ENCODE data around the gene ANO7. TPM values are rescaled to one million over a fixed set of nuclear protein-coding genes. Genes with fewer than 3 reads are reported as not detected.

The ANO7 gene
- total RNA-seq, 1 donor from 2014 or later: 2.1 TPM

- no peaks in the 10 kb centered on the region for H3K9me3 Mint-ChIP-seq
- H3K36me3 Mint-ChIP-seq (ENCODE audit: low read depth): peaks cover 30% of the 10 kb centered on the region
- no peak overlapping the region for H3K4me3 Mint-ChIP-seq
- no peak for DNase-seq (ENCODE audit: low spot score)
- no peaks in the 10 kb centered on the region for H3K27me3 Mint-ChIP-seq (ENCODE audit: insufficient read depth)
- intact Hi-C loops (cut with micrococcal nuclease): no loop called here
- H3K4me1 Mint-ChIP-seq (ENCODE audit: low read depth): peaks cover 3% of the 10 kb centered on the region
- peak overlapping the region; percentile 19 for H3K27ac Mint-ChIP-seq
Measured at GRCh38 chr2:241161646-241162281, 26.7 kb upstream of the ANO7 start.

GRCh38 chr2:241163601-241164118 lies 24.8 kb upstream of the ANO7 start:
- DNase-seq (ENCODE audit: low spot score): no peak
- Mint-ChIP-seq H3K4me3 (no peak overlapping the region), H3K27me3 (ENCODE audit: insufficient read depth) (no peaks in the 10 kb centered on the region)

GRCh38 chr2:241168366-241168765 lies 20.1 kb upstream of the ANO7 start:
- Mint-ChIP-seq H3K27ac (no peak overlapping the region), H3K36me3 (ENCODE audit: low read depth) (peaks cover 58% of the 10 kb centered on the region)

More at GRCh38 chr2:241163601-241164118, 24.8 kb upstream of the ANO7 start:
- peaks cover 33% of the 10 kb centered on the region for H3K36me3 Mint-ChIP-seq (ENCODE audit: low read depth)
- no peaks in the 10 kb centered on the region for H3K9me3 Mint-ChIP-seq
- H3K27ac Mint-ChIP-seq: no peak overlapping the region
- no peaks in the 10 kb centered on the region for H3K4me1 Mint-ChIP-seq (ENCODE audit: low read depth)
- intact Hi-C loops (cut with micrococcal nuclease): no loop called here

GRCh38 chr2:241173557-241173956 lies 14.9 kb upstream of the ANO7 start:
- DNase-seq (ENCODE audit: low spot score): no peak
- H3K36me3 Mint-ChIP-seq (ENCODE audit: low read depth): peaks cover 59% of the 10 kb centered on the region
- no peaks in the 10 kb centered on the region for H3K27me3 Mint-ChIP-seq (ENCODE audit: insufficient read depth)
- H3K4me1 Mint-ChIP-seq (ENCODE audit: low read depth): no peaks in the 10 kb centered on the region
- H3K4me3 Mint-ChIP-seq: no peak overlapping the region
- peaks cover 15% of the 10 kb centered on the region for H3K9me3 Mint-ChIP-seq
- intact Hi-C loops (cut with micrococcal nuclease): no loop called here
- H3K27ac Mint-ChIP-seq: no peak overlapping the region

More at GRCh38 chr2:241168366-241168765, 20.1 kb upstream of the ANO7 start:
- DNase-seq (ENCODE audit: low spot score): no peak
- Mint-ChIP-seq H3K9me3 (peaks cover 15% of the 10 kb centered on the region), H3K27me3 (ENCODE audit: insufficient read depth) (no peaks in the 10 kb centered on the region), H3K4me1 (ENCODE audit: low read depth) (no peaks in the 10 kb centered on the region), H3K4me3 (no peak overlapping the region)
- intact Hi-C loops (cut with micrococcal nuclease): no loop called here

GRCh38 chr2:241177526-241178334 lies 10.7 kb upstream of the ANO7 start:
- no peak overlapping the region for H3K4me3 Mint-ChIP-seq
- peaks cover 7% of the 10 kb centered on the region for H3K4me1 Mint-ChIP-seq (ENCODE audit: low read depth)
- no peaks in the 10 kb centered on the region for H3K9me3 Mint-ChIP-seq
- intact Hi-C loops (cut with micrococcal nuclease): no loop called here
- DNase-seq (ENCODE audit: low spot score): no peak
- no peak overlapping the region for H3K27ac Mint-ChIP-seq
- peaks cover 30% of the 10 kb centered on the region for H3K36me3 Mint-ChIP-seq (ENCODE audit: low read depth)
- no peaks in the 10 kb centered on the region for H3K27me3 Mint-ChIP-seq (ENCODE audit: insufficient read depth)

- intact Hi-C loops (cut with micrococcal nuclease): no loop called here
- Mint-ChIP-seq H3K4me1 (ENCODE audit: low read depth) (peaks cover 7% of the 10 kb centered on the region), H3K4me3 (no peak overlapping the region), H3K27me3 (ENCODE audit: insufficient read depth) (no peaks in the 10 kb centered on the region), H3K9me3 (no peaks in the 10 kb centered on the region), H3K36me3 (ENCODE audit: low read depth) (peaks cover 23% of the 10 kb centered on the region), H3K27ac (no peak overlapping the region)
- no peak for DNase-seq (ENCODE audit: low spot score)
Measured at GRCh38 chr2:241178961-241179360, 9.5 kb upstream of the ANO7 start.

GRCh38 chr2:241179899-241180298 lies 8.6 kb upstream of the ANO7 start:
- H3K27me3 Mint-ChIP-seq (ENCODE audit: insufficient read depth): no peaks in the 10 kb centered on the region
- H3K4me1 Mint-ChIP-seq (ENCODE audit: low read depth): peaks cover 7% of the 10 kb centered on the region
- no peak for DNase-seq (ENCODE audit: low spot score)
- H3K4me3 Mint-ChIP-seq: no peak overlapping the region
- peaks cover 17% of the 10 kb centered on the region for H3K36me3 Mint-ChIP-seq (ENCODE audit: low read depth)
- peak overlapping the region; percentile 40 for H3K27ac Mint-ChIP-seq
- intact Hi-C loops (cut with micrococcal nuclease): no loop called here
- no peaks in the 10 kb centered on the region for H3K9me3 Mint-ChIP-seq

GRCh38 chr2:241180495-241180894 lies 8.0 kb upstream of the ANO7 start:
- Mint-ChIP-seq H3K9me3 (no peaks in the 10 kb centered on the region), H3K4me1 (ENCODE audit: low read depth) (peaks cover 7% of the 10 kb centered on the region), H3K27me3 (ENCODE audit: insufficient read depth) (no peaks in the 10 kb centered on the region), H3K4me3 (no peak overlapping the region), H3K36me3 (ENCODE audit: low read depth) (peaks cover 12% of the 10 kb centered on the region), H3K27ac (no peak overlapping the region)
- intact Hi-C loops (cut with micrococcal nuclease): no loop called here
- no peak for DNase-seq (ENCODE audit: low spot score)

- DNase-seq (ENCODE audit: low spot score): no peak
- intact Hi-C loops (cut with micrococcal nuclease): no loop called here
- Mint-ChIP-seq H3K27ac (no peak overlapping the region), H3K4me3 (no peak overlapping the region), H3K4me1 (ENCODE audit: low read depth) (peaks cover 7% of the 10 kb centered on the region), H3K27me3 (ENCODE audit: insufficient read depth) (no peaks in the 10 kb centered on the region), H3K9me3 (no peaks in the 10 kb centered on the region), H3K36me3 (ENCODE audit: low read depth) (peaks cover 9% of the 10 kb centered on the region)
Measured at GRCh38 chr2:241182126-241182525, 6.4 kb upstream of the ANO7 start.

- no peaks in the 10 kb centered on the region for H3K27me3 Mint-ChIP-seq (ENCODE audit: insufficient read depth)
- no peaks in the 10 kb centered on the region for H3K9me3 Mint-ChIP-seq
- intact Hi-C loops (cut with micrococcal nuclease): no loop called here
- H3K27ac Mint-ChIP-seq: no peak overlapping the region
- peaks cover 7% of the 10 kb centered on the region for H3K4me1 Mint-ChIP-seq (ENCODE audit: low read depth)
- no peak overlapping the region for H3K4me3 Mint-ChIP-seq
- DNase-seq (ENCODE audit: low spot score): no peak
- H3K36me3 Mint-ChIP-seq (ENCODE audit: low read depth): peaks cover 9% of the 10 kb centered on the region
Measured at GRCh38 chr2:241182531-241183133, 5.8 kb upstream of the ANO7 start.

- intact Hi-C loops (cut with micrococcal nuclease): no loop called here
- Mint-ChIP-seq H3K36me3 (ENCODE audit: low read depth) (peaks cover 9% of the 10 kb centered on the region), H3K27me3 (ENCODE audit: insufficient read depth) (no peaks in the 10 kb centered on the region), H3K9me3 (no peaks in the 10 kb centered on the region), H3K27ac (no peak overlapping the region), H3K4me3 (no peak overlapping the region), H3K4me1 (ENCODE audit: low read depth) (peaks cover 7% of the 10 kb centered on the region)
- DNase-seq (ENCODE audit: low spot score): no peak
Measured at GRCh38 chr2:241183221-241183620, 5.3 kb upstream of the ANO7 start.

GRCh38 chr2:241184901-241185300 lies 3.6 kb upstream of the ANO7 start:
- H3K27ac Mint-ChIP-seq: no peak overlapping the region
- H3K27me3 Mint-ChIP-seq (ENCODE audit: insufficient read depth): no peaks in the 10 kb centered on the region
- H3K4me1 Mint-ChIP-seq (ENCODE audit: low read depth): peaks cover 4% of the 10 kb centered on the region
- DNase-seq (ENCODE audit: low spot score): no peak
- peaks cover 4% of the 10 kb centered on the region for H3K36me3 Mint-ChIP-seq (ENCODE audit: low read depth)
- intact Hi-C loops (cut with micrococcal nuclease): no loop called here
- no peaks in the 10 kb centered on the region for H3K9me3 Mint-ChIP-seq
- H3K4me3 Mint-ChIP-seq: no peak overlapping the region

GRCh38 chr2:241185961-241186360 lies 2.5 kb upstream of the ANO7 start:
- Mint-ChIP-seq H3K27me3 (ENCODE audit: insufficient read depth) (no peaks in the 10 kb centered on the region), H3K27ac (no peak overlapping the region), H3K4me1 (ENCODE audit: low read depth) (no peaks in the 10 kb centered on the region), H3K36me3 (ENCODE audit: low read depth) (peaks cover 2% of the 10 kb centered on the region), H3K9me3 (no peaks in the 10 kb centered on the region), H3K4me3 (no peak overlapping the region)
- intact Hi-C loops (cut with micrococcal nuclease): no loop called here
- DNase-seq (ENCODE audit: low spot score): no peak
